PC-9 (cell line): ENCODE results near the gene SH3PXD2A. TPM values are rescaled to one million over a fixed set of nuclear protein-coding genes. Genes with fewer than 3 reads are reported as not detected.

Experiments
- BruUV-seq: library from RNA; stranded (reverse); fragments of 400-500 nt; replicated peaks from 2 replicates; lab custom pipeline; 2021; lab: Mats Ljungman, UMichigan
- CTCF ChIA-PET: fragments of 300-600 bp; sonication (Branson Sonifier 250); formaldehyde crosslinking; loops from one replicate; lab custom pipeline; 2022; ENCODE audit warnings: antibody characterized with exemption; lab: Charles Lee
- POLR2A ChIA-PET: fragments of 300-600 bp; sonication (Branson Sonifier 250); formaldehyde crosslinking; loops from one replicate; lab custom pipeline; 2022; ENCODE audit warnings: antibody characterized with exemption; ENCODE audit not compliant: unreplicated experiment; lab: Charles Lee
- DNase-seq, 2 experiments: peaks; one replicate each; pipeline versions ENCODE4 v3.0.0 to v3.0.0-alpha.2; 2015 to 2022; ENCODE audit warnings: mixed read lengths in 1 of 2
- H2AFZ ChIP-seq: fragments of 200-600 bp; sonication (generic); 2 replicates; pipeline ENCODE4 v1.8.1; 2017; ENCODE audit warnings: antibody characterized with exemption
- H3F3A ChIP-seq: fragments of 200-600 bp; sonication (generic); 2 replicates; pipeline ENCODE4 v1.8.1; 2017; ENCODE audit warnings: antibody characterized with exemption, mild to moderate bottlenecking, low read depth; ENCODE audit not compliant: insufficient read depth
- H3K27ac ChIP-seq: fragments of 200-600 bp; sonication (generic); 2 replicates; pipeline ENCODE4 v1.6.1; 2016; ENCODE audit warnings: mixed run types
- H3K27me3 ChIP-seq: fragments of 200-600 bp; sonication (generic); 2 replicates; pipeline ENCODE4 v1.6.1; 2016; ENCODE audit warnings: low read depth, mixed run types; ENCODE audit not compliant: insufficient read depth
- H3K36me3 ChIP-seq: fragments of 200-600 bp; sonication (generic); 2 replicates; pipeline ENCODE4 v1.6.1; 2016; ENCODE audit warnings: low read depth, mixed run types
- H3K4me1 ChIP-seq: fragments of 200-600 bp; sonication (generic); replicated peaks from 2 replicates; pipeline ENCODE4 v1.6.1; 2016; ENCODE audit warnings: mixed run types; ENCODE audit not compliant: insufficient read depth
- H3K4me2 ChIP-seq: fragments of 200-600 bp; sonication (generic); 2 replicates; pipeline ENCODE4 v1.6.1; 2017; ENCODE audit warnings: mixed run types
- H3K4me3 ChIP-seq: fragments of 200-600 bp; sonication (generic); 2 replicates; pipeline ENCODE4 v1.6.1; 2016; ENCODE audit warnings: mixed run types
- H3K79me2 ChIP-seq: fragments of 200-600 bp; sonication (generic); 2 replicates; pipeline ENCODE4 v1.6.1; 2017; ENCODE audit warnings: low read depth, mixed run types
- H3K9me2 ChIP-seq: fragments of 200-600 bp; sonication (generic); 2 replicates; pipeline ENCODE4 v1.8.1; 2017; ENCODE audit warnings: mild to moderate bottlenecking; ENCODE audit not compliant: insufficient read depth
- H3K9me3 ChIP-seq: fragments of 200-600 bp; sonication (generic); 2 replicates; pipeline ENCODE4 v1.8.1; 2016; ENCODE audit warnings: low read depth; ENCODE audit not compliant: insufficient read depth
- H4K20me1 ChIP-seq: fragments of 200-600 bp; sonication (generic); 2 replicates; pipeline ENCODE4 v1.8.1; 2017; ENCODE audit not compliant: insufficient read depth
- CTCF ChIP-seq: fragments of 200-600 bp; sonication (generic); conservative IDR thresholded peaks from 2 replicates; pipeline ENCODE4 v1.6.1; 2017; ENCODE audit warnings: mixed run types, antibody characterized with exemption, mild to moderate bottlenecking, moderate library complexity
- EZH2 ChIP-seq: fragments of 200-600 bp; sonication (generic); IDR thresholded peaks from 2 replicates; pipeline ENCODE4 v1.8.0; 2017; ENCODE audit warnings: antibody characterized with exemption, low read depth
- intact Hi-C: fragments of 100-400 bp; cut with micrococcal nuclease; formaldehyde crosslinking; loops from one replicate; pipeline ENCODE4 v1.10.0; 2022; ENCODE audit not compliant: unreplicated experiment
- total RNA-seq: library from RNA; stranded (reverse); gene quantifications from 2 replicates; pipeline ENCODE4 v1.2.3, GENCODE V29; 2021

SH3PXD2A gene
- total RNA-seq, 1 experiment from 2014 or later = 12.5 TPM

- no peak overlapping the region for H3K4me2 ChIP-seq
- DNase-seq = no peak
- no peaks in the 10 kb centered on the region for H3K9me3 ChIP-seq
- no peaks in the 10 kb centered on the region for H3K9me2 ChIP-seq
- no peak overlapping the region for H3K4me3 ChIP-seq
- no TSS peak for BruUV-seq
- TF ChIP-seq EZH2 (no peak), CTCF (no peak)
- no peaks in the 10 kb centered on the region for H3K27me3 ChIP-seq
- no peaks in the 10 kb centered on the region for H3K79me2 ChIP-seq
- H3F3A ChIP-seq = 0 out of 2 replicates have a peak, but pooled peaks cover 4% of the 10 kb centered on the region
- no peak overlapping the region for H3K27ac ChIP-seq
- H2AFZ ChIP-seq = no peak overlapping the region
- H4K20me1 ChIP-seq = no peaks in the 10 kb centered on the region
- CTCF ChIA-PET = no interaction called here
- POLR2A ChIA-PET = no interaction called here
- intact Hi-C loops = no loop called here
- no peaks in the 10 kb centered on the region for H3K36me3 ChIP-seq
- no peaks in the 10 kb centered on the region; the same call in 1 of the 2 replicates for H3K4me1 ChIP-seq
Observed at GRCh38 chr10:103703941-103704919, 151.1 kb downstream of the SH3PXD2A start.

- H3K9me2 ChIP-seq = no peaks in the 10 kb centered on the region
- ChIA-PET CTCF (no interaction called here), POLR2A (no interaction called here)
- H3K79me2 ChIP-seq = no peaks in the 10 kb centered on the region
- H2AFZ ChIP-seq = no peak overlapping the region
- peaks cover 13% of the 10 kb centered on the region; the same call in 1 of the 2 replicates for H3F3A ChIP-seq
- no peak for DNase-seq
- H3K36me3 ChIP-seq = no peaks in the 10 kb centered on the region
- no peak overlapping the region for H3K4me2 ChIP-seq
- no peak for TF ChIP-seq CTCF
- no peak for TF ChIP-seq EZH2
- H3K27ac ChIP-seq = no peak overlapping the region
- BruUV-seq = no TSS peak
- H3K4me3 ChIP-seq = no peak overlapping the region
- H3K9me3 ChIP-seq = no peaks in the 10 kb centered on the region
- peaks cover 13% of the 10 kb centered on the region for H3K4me1 ChIP-seq
- intact Hi-C loops = no loop called here
- H4K20me1 ChIP-seq = no peaks in the 10 kb centered on the region
- H3K27me3 ChIP-seq = no peaks in the 10 kb centered on the region
Observed at GRCh38 chr10:103701380-103702222, 153.8 kb downstream of the SH3PXD2A start.

- BruUV-seq = no TSS peak
- Histone ChIP-seq H4K20me1 (no peaks in the 10 kb centered on the region), H3K79me2 (no peaks in the 10 kb centered on the region), H3K4me1 (peaks cover 25% of the 10 kb centered on the region), H3K36me3 (no peaks in the 10 kb centered on the region), H3K4me2 (no peak overlapping the region), H3K27ac (no peak overlapping the region), H3K9me2 (no peaks in the 10 kb centered on the region), H3F3A (peaks cover 14% of the 10 kb centered on the region; the same call in 1 of the 2 replicates), H3K27me3 (no peaks in the 10 kb centered on the region), H2AFZ (no peak overlapping the region), H3K4me3 (no peak overlapping the region), H3K9me3 (no peaks in the 10 kb centered on the region)
- intact Hi-C loops = no loop called here
- TF ChIP-seq CTCF = no peak
- TF ChIP-seq EZH2 = no peak
- DNase-seq = no peak
- ChIA-PET POLR2A (interaction anchor here (0.6 kb wide), 1 partner anchor 836 kb away, joined by 4 read pairs; no protein-coding TSS in a partner anchor), CTCF (no interaction called here)
Observed at GRCh38 chr10:103700436-103700715, 155.0 kb downstream of the SH3PXD2A start.
